Panc1 (cell line): ENCODE measurements around the gene SLC10A1.

Experiments
- POLR2AphosphoS5 ChIP-seq: IDR thresholded peaks from 2 replicates; pipeline ENCODE4 v1.6.1; 2012; ENCODE audit warnings: mild to moderate bottlenecking, low read depth, low read length, moderate library complexity
- SIN3A ChIP-seq: IDR thresholded peaks from 2 replicates; pipeline ENCODE4 v1.6.1; 2012; ENCODE audit warnings: low read depth, mild to moderate bottlenecking, low read length, moderate library complexity, borderline replicate concordance; ENCODE audit not compliant: insufficient read depth
- TCF7L2 ChIP-seq: IDR thresholded peaks from 2 replicates; pipeline ENCODE4 v1.6.1; 2011; ENCODE audit warnings: mild to moderate bottlenecking, low read depth, low read length, inconsistent platforms
- TF ChIP-seq, protein P1 (sequence below): fragments of 450-650 bp; IDR thresholded peaks from 2 replicates; pipeline ENCODE4 v1.5.1; 2017; ENCODE audit warnings: mild to moderate bottlenecking
- TF ChIP-seq, protein P2 (sequence below), 2 experiments: IDR thresholded peaks; 2 replicates each; pipeline ENCODE4 v1.6.1; 2011 to 2012; ENCODE audit warnings: low read depth in 2 of 2, control low read depth in 1 of 2, low read length in 1 of 2, mild to moderate bottlenecking in 1 of 2, moderate library complexity in 1 of 2; ENCODE audit not compliant: insufficient read depth in 1 of 2

DNA sequence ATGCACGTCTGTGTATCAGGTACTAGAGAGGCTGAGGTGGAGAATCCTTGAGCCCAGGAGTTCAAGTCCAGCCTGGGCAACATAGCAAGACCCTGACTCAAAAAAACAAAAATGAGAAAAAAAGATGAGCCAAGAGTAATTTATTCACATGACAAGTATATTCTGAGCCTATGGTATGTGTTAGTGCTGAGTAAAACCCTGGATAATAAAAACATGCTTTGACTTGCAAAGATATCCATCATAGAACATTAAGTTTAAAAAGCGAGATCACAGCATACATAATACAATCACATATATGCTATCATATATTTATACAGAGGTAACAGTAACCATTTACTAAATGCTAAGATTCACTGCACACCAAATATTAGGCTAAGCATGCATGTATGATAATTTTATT is 23.9 kb upstream of the SLC10A1 start:
- TF ChIP-seq, protein P1, sequence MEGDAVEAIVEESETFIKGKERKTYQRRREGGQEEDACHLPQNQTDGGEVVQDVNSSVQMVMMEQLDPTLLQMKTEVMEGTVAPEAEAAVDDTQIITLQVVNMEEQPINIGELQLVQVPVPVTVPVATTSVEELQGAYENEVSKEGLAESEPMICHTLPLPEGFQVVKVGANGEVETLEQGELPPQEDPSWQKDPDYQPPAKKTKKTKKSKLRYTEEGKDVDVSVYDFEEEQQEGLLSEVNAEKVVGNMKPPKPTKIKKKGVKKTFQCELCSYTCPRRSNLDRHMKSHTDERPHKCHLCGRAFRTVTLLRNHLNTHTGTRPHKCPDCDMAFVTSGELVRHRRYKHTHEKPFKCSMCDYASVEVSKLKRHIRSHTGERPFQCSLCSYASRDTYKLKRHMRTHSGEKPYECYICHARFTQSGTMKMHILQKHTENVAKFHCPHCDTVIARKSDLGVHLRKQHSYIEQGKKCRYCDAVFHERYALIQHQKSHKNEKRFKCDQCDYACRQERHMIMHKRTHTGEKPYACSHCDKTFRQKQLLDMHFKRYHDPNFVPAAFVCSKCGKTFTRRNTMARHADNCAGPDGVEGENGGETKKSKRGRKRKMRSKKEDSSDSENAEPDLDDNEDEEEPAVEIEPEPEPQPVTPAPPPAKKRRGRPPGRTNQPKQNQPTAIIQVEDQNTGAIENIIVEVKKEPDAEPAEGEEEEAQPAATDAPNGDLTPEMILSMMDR = no peak
- no peak for TF ChIP-seq SIN3A
- TF ChIP-seq POLR2AphosphoS5 = no peak
- TF ChIP-seq, protein P2, sequence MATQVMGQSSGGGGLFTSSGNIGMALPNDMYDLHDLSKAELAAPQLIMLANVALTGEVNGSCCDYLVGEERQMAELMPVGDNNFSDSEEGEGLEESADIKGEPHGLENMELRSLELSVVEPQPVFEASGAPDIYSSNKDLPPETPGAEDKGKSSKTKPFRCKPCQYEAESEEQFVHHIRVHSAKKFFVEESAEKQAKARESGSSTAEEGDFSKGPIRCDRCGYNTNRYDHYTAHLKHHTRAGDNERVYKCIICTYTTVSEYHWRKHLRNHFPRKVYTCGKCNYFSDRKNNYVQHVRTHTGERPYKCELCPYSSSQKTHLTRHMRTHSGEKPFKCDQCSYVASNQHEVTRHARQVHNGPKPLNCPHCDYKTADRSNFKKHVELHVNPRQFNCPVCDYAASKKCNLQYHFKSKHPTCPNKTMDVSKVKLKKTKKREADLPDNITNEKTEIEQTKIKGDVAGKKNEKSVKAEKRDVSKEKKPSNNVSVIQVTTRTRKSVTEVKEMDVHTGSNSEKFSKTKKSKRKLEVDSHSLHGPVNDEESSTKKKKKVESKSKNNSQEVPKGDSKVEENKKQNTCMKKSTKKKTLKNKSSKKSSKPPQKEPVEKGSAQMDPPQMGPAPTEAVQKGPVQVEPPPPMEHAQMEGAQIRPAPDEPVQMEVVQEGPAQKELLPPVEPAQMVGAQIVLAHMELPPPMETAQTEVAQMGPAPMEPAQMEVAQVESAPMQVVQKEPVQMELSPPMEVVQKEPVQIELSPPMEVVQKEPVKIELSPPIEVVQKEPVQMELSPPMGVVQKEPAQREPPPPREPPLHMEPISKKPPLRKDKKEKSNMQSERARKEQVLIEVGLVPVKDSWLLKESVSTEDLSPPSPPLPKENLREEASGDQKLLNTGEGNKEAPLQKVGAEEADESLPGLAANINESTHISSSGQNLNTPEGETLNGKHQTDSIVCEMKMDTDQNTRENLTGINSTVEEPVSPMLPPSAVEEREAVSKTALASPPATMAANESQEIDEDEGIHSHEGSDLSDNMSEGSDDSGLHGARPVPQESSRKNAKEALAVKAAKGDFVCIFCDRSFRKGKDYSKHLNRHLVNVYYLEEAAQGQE (IDR thresholded peaks at IDR 0.05; ENCODE audit: insufficient read depth in 1 of 2, low read depth in 2 of 2, low read length in 1 of 2) = no peak
- no peak for TF ChIP-seq TCF7L2
